ENCODE results near the gene CDHR1. TPM values are rescaled to one million over a fixed set of nuclear protein-coding genes. Genes with fewer than 3 reads are reported as not detected.
"Not testable (repeated sequence)": the region's sequence is repeated elsewhere in the genome, so short reads cannot be mapped to it uniquely, and the experiment has no call there.

The CDHR1 gene
- total and polyA plus RNA-seq, 8 donors: 0.06 to 77.6 (median 3.5) TPM; not detected in 4

- no peak for DNase-seq
- Histone ChIP-seq H3K4me1 (no peaks in the 10 kb centered on the region), H3K36me3 (no peaks in the 10 kb centered on the region), H3K4me3 (no peak overlapping the region), H3K27ac (no peak overlapping the region), H3K27me3 (peaks cover 0 to 51% (median 6%) of the 10 kb centered on the region in 3 donors), H3K9me3 (peaks cover 0 to 17% (median 3%) of the 10 kb centered on the region in 4 donors)
- 24 to 36% (median 35%) methylated on average over 2 of the region's 2 CpGs for WGBS, 5 donors
- intact Hi-C loops (cut with DNase I; ENCODE audit: low total_unique reads): no loop called here
- TF ChIP-seq CTCF (IDR thresholded peaks at IDR 0.05): no peak
- no peak for TF ChIP-seq POLR2AphosphoS5 (IDR thresholded peaks at IDR 0.05)
- no peak for TF ChIP-seq EP300 (IDR thresholded peaks at IDR 0.05)
- no peak for TF ChIP-seq POLR2A (IDR thresholded peaks at IDR 0.05)
Measured at GRCh38 chr10:84164442-84164841, 29.9 kb upstream of the CDHR1 start.

GRCh38 chr10:84166620-84167288 lies 27.6 kb upstream of the CDHR1 start:
- Histone ChIP-seq H3K9me3 (peaks cover 0 to 17% (median 3%) of the 10 kb centered on the region in 4 donors), H3K27ac (no peak overlapping the region), H3K36me3 (no peaks in the 10 kb centered on the region), H3K27me3 (peaks cover 0 to 40% (median 6%) of the 10 kb centered on the region in 3 donors), H3K4me1 (no peaks in the 10 kb centered on the region), H3K4me3 (no peak overlapping the region)
- no peak for DNase-seq
- no peak for TF ChIP-seq POLR2AphosphoS5 (IDR thresholded peaks at IDR 0.05)
- TF ChIP-seq CTCF (IDR thresholded peaks at IDR 0.05): no peak
- no peak for TF ChIP-seq EP300 (IDR thresholded peaks at IDR 0.05)
- no peak for TF ChIP-seq POLR2A (IDR thresholded peaks at IDR 0.05)
- 85 to 95% (median 88%) methylated on average over 4 of the region's 4 CpGs for WGBS, 5 donors
- intact Hi-C loops (cut with DNase I; ENCODE audit: low total_unique reads): no loop called here

- peaks cover 0 to 35% (median 6%) of the 10 kb centered on the region in 3 donors for H3K27me3 ChIP-seq
- intact Hi-C loops (cut with DNase I; ENCODE audit: low total_unique reads); H3K4me1 ChIP-seq; H3K27ac ChIP-seq; DNase-seq; H3K36me3 ChIP-seq; H3K4me3 ChIP-seq: not testable (repeated sequence)
- WGBS, 5 donors: 81 to 93% (median 83%) methylated on average over 2 of the region's 2 CpGs
- H3K9me3 ChIP-seq: peaks cover 0 to 17% (median 3%) of the 10 kb centered on the region in 4 donors
Measured at GRCh38 chr10:84167289-84167653, 27.1 kb upstream of the CDHR1 start.

GRCh38 chr10:84168382-84168781 lies 26.0 kb upstream of the CDHR1 start:
- Histone ChIP-seq H3K27me3 (peaks cover 0 to 25% (median 6%) of the 10 kb centered on the region in 3 donors), H3K9me3 (peaks cover 0 to 17% (median 3%) of the 10 kb centered on the region in 4 donors)
- WGBS, 5 donors: 90 to 97% (median 96%) methylated on average over 10 of the region's 10 CpGs
- H3K4me1 ChIP-seq; intact Hi-C loops (cut with DNase I; ENCODE audit: low total_unique reads); DNase-seq; H3K4me3 ChIP-seq; H3K36me3 ChIP-seq; H3K27ac ChIP-seq: not testable (repeated sequence)

GRCh38 chr10:84171237-84171636 lies 23.1 kb upstream of the CDHR1 start:
- DNase-seq; H3K27ac ChIP-seq; intact Hi-C loops (cut with DNase I; ENCODE audit: low total_unique reads); H3K4me3 ChIP-seq; H3K4me1 ChIP-seq; H3K27me3 ChIP-seq; H3K36me3 ChIP-seq: not testable (repeated sequence)
- WGBS, 5 donors: 73 to 94% (median 78%) methylated on average over 2 of the region's 2 CpGs
- H3K9me3 ChIP-seq: peaks cover 0 to 17% (median 3%) of the 10 kb centered on the region in 4 donors

- intact Hi-C loops (cut with DNase I; ENCODE audit: low total_unique reads); DNase-seq; H3K27me3 ChIP-seq; H3K4me3 ChIP-seq; H3K27ac ChIP-seq; H3K4me1 ChIP-seq; H3K36me3 ChIP-seq: not testable (repeated sequence)
- 69 to 87% (median 84%) methylated on average over 11 to 20 of the region's 21 CpGs for WGBS, 5 donors
- H3K9me3 ChIP-seq: peaks cover 0 to 15% (median under 1%) of the 10 kb centered on the region in 4 donors
Measured at GRCh38 chr10:84171700-84172466, 22.5 kb upstream of the CDHR1 start.

Measured in stomach (tissue), 9 donors.